Common myeloid progenitor, CD34-positive (primary cell): ENCODE results near the gene NOS2.
"Not testable (repeated sequence)": the region's sequence is repeated elsewhere in the genome, so short reads cannot be mapped to it uniquely, and the experiment has no call there.

Source experiments
- CTCF ChIA-PET: fragments of 350-600 bp; sonication (Branson Sonifier 250); formaldehyde crosslinking; loops from one replicate; lab custom pipeline; 2021; ENCODE audit warnings: antibody characterized with exemption; lab: Charles Lee
- POLR2A ChIA-PET: fragments of 350-600 bp; sonication (Branson Sonifier 250); formaldehyde crosslinking; loops from one replicate; lab custom pipeline; 2021; ENCODE audit warnings: antibody characterized with exemption; lab: Charles Lee
- DNase-seq, 3 donors: peaks; one replicate each; pipeline versions ENCODE4 v3.0.0 to v3.0.0-alpha.2; 2013
- H3K27ac ChIP-seq, 2 experiments: 1 replicate in 1 of 2; 2 replicates in 1 of 2; pipeline ENCODE4 v1.7.0; 2013; ENCODE audit warnings: inconsistent platforms in 2 of 2, low read length in 2 of 2, mild to moderate bottlenecking in 2 of 2, low read depth in 1 of 2, moderate library complexity in 1 of 2; ENCODE audit not compliant: severe bottlenecking in 2 of 2, insufficient read depth in 1 of 2, poor library complexity in 1 of 2
- H3K27me3 ChIP-seq, 5 experiments: replicated peaks in 2 of 5; 1 replicate in 3 of 5; 2 replicates in 2 of 5; pipeline versions ENCODE4 v1.6.1 to v1.7.0; 2013; ENCODE audit warnings: low read length in 4 of 5, mild to moderate bottlenecking in 2 of 5, moderate library complexity in 2 of 5, inconsistent platforms in 1 of 5; ENCODE audit not compliant: insufficient read depth in 5 of 5, control insufficient read depth in 4 of 5
- H3K36me3 ChIP-seq, 4 experiments: 1 replicate in 2 of 4; 2 replicates in 2 of 4; pipeline versions ENCODE4 v1.6.1 to v1.7.0; 2013; ENCODE audit warnings: low read length in 3 of 4, control low read depth in 1 of 4, mild to moderate bottlenecking in 1 of 4; ENCODE audit not compliant: control insufficient read depth in 4 of 4, insufficient read depth in 4 of 4
- H3K4me1 ChIP-seq, 4 experiments: 1 replicate in 3 of 4; 2 replicates in 1 of 4; pipeline versions ENCODE4 v1.6.1 to v1.7.1; 2013; ENCODE audit warnings: low read length in 3 of 4, mild to moderate bottlenecking in 3 of 4, control low read depth in 1 of 4, inconsistent platforms in 1 of 4, moderate library complexity in 1 of 4; ENCODE audit not compliant: control insufficient read depth in 4 of 4, insufficient read depth in 4 of 4; ENCODE audit errors: control extremely low read depth in 1 of 4
- H3K4me3 ChIP-seq, 7 experiments: 1 replicate in 4 of 7; 2 replicates in 3 of 7; pipeline versions ENCODE4 v1.5.1 to v1.7.0; 2013; ENCODE audit warnings: mild to moderate bottlenecking in 7 of 7, low read length in 6 of 7, moderate library complexity in 6 of 7, inconsistent platforms in 2 of 7, low read depth in 2 of 7, control low read depth in 1 of 7; ENCODE audit not compliant: insufficient read depth in 4 of 7, control insufficient read depth in 1 of 7; ENCODE audit errors: extremely low read depth in 1 of 7
- H3K9me3 ChIP-seq, 5 experiments: 1 replicate in 4 of 5; 2 replicates in 1 of 5; pipeline versions ENCODE4 v1.6.1 to v1.7.1; 2013; ENCODE audit warnings: low read length in 4 of 5, mild to moderate bottlenecking in 2 of 5, inconsistent platforms in 1 of 5, low read depth in 1 of 5, moderate library complexity in 1 of 5; ENCODE audit not compliant: control insufficient read depth in 4 of 5, insufficient read depth in 2 of 5; ENCODE audit errors: control extremely low read depth in 1 of 5
- WGBS: methylation state at CpG from one replicate; pipeline ENCODE4 v1.1.5; 2013; ENCODE audit not compliant: insufficient coverage; 5-methylcytosine and 5-hydroxymethylcytosine counted together

The NOS2 gene

DNA sequence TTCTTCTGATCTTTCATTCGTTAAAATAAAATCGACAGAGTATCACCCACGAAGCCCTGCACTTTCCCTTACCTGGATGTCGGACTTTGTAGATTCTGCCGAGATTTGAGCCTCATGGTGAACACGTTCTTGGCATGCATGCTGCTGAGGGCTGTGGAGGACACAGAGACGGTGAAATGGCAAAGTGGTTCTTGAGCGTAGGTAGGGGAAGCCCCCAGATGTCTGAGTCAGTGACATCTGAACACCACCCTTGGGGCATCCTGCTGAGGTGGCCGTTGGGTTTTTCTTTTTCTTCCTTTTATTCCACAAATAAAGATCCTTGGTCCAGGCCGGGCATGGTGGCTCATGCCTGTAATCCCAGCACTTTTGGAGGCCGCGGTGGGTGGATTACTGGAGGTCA lies 33.9 kb downstream of the NOS2 start:
- CTCF ChIA-PET, result interaction anchor here (1.3 kb wide), 1 partner anchor 15 kb away, joined by 3 read pairs; no protein-coding TSS in a partner anchor
- H3K27me3 ChIP-seq, result peaks cover 0 to 1% (median 0%) of the 10 kb centered on the region in 5 experiments
- H3K36me3 ChIP-seq, result no peaks in the 10 kb centered on the region
- POLR2A ChIA-PET, result no interaction called here
- no peaks in the 10 kb centered on the region for H3K4me1 ChIP-seq
- DNase-seq, result no peak
- H3K27ac ChIP-seq, result no peak overlapping the region
- H3K4me3 ChIP-seq, result no peak overlapping the region
- no peaks in the 10 kb centered on the region for H3K9me3 ChIP-seq
- WGBS, result 91% methylated on average over 10 of the region's 12 CpGs

DNA sequence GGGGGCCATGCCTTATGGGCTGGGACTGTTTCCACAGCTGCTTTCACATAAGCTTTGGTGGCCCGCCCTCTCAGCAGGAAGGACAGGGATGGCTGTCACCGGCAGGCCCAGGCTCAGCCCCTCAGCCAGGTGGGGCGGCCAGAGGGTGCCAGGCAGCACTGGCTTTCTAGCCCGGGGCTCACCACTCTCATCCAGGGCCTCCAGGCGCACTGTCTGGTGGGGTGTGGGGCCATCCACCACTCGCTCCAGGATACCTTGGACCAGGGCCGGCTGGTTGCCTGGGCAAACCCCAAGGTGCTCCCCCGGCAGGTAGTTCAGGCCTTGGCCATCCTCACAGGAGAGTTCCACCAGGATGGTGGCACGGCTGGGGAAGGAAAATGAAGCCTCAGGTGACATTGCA lies 35.0 kb downstream of the NOS2 start:
- no peak for DNase-seq
- H3K27ac ChIP-seq, result no peak overlapping the region
- H3K27me3 ChIP-seq, result peaks cover 0 to 1% (median 0%) of the 10 kb centered on the region in 5 experiments
- H3K4me3 ChIP-seq, result no peak overlapping the region
- no peaks in the 10 kb centered on the region for H3K9me3 ChIP-seq
- CTCF ChIA-PET, result interaction anchor here (1.0 kb wide), 1 partner anchor 114 kb away, joined by 3 read pairs; no protein-coding TSS in a partner anchor
- H3K4me1 ChIP-seq, result no peaks in the 10 kb centered on the region
- H3K36me3 ChIP-seq, result no peaks in the 10 kb centered on the region
- WGBS, result 96% methylated on average over 9 of the region's 9 CpGs
- POLR2A ChIA-PET, result no interaction called here

DNA sequence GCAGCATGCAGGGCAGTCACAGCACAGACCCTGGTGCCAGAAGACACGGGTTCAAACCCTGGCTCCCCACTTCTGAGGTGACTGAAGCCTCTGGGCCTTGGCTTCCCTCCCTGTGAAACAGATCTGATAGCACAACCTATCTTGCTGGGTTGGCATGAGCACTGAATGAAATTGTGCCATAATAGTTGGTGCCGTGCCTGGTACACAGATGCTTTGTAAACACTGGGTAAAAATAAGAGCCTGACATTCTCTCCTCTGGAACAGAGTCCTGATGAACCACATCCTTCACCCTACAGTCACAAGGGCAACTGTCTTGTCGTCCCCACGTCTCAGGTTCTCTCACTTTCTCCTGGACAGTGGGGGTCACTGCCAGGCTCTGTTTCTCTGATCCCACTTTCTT lies 35.7 kb downstream of the NOS2 start:
- 88% methylated on average over 3 of the region's 4 CpGs for WGBS
- H3K4me1 ChIP-seq, result no peaks in the 10 kb centered on the region
- no peaks in the 10 kb centered on the region for H3K9me3 ChIP-seq
- no peaks in the 10 kb centered on the region for H3K36me3 ChIP-seq
- no peak for DNase-seq
- ChIA-PET CTCF (interaction anchor here (1.0 kb wide), 1 partner anchor 115 kb away, joined by 3 read pairs; no protein-coding TSS in a partner anchor), POLR2A (no interaction called here)
- peaks cover 0 to 1% (median 0%) of the 10 kb centered on the region in 5 experiments for H3K27me3 ChIP-seq
- H3K27ac ChIP-seq, result no peak overlapping the region
- no peak overlapping the region for H3K4me3 ChIP-seq

DNA sequence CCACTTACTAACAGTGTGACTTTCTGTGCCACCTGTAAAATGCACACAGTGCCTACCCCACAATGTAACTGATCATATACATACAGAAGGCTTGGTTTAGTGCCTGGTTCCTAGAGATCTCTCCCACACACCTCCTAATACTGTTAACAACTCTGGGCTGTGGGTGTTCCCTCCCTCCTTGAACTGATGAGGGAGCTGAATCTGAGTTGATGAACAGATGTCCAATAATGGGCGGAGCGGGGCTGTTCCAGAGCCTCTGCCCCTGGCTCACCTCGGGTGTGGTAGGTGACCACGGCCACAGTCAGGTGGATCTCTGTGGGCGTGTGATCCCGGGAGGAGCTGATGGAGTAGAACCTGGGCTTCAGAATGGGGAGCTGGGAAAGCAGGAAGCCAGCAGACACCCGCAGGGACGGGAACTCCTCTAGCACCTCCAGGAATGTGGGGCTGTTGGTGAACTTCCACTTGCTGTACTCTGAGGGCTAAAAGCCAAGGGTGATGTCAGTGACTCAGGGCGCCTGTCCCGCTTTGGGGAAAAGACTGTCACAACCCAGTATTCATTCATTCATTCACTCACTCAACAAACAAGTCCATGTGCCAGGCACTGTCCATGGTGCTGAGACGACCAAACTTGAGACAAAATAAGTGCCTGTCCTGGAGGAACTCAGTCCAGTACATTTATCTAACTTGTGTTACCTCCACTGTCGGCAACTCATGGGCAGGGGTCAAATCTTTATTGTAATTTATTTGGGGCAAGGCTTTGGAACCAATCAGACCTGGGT lies 37.6 kb downstream of the NOS2 start:
- Histone ChIP-seq H3K9me3 (no peaks in the 10 kb centered on the region), H3K36me3 (no peaks in the 10 kb centered on the region), H3K4me3 (no peak overlapping the region), H3K4me1 (no peaks in the 10 kb centered on the region), H3K27ac (no peak overlapping the region), H3K27me3 (peaks cover 0 to 1% (median 0%) of the 10 kb centered on the region in 5 experiments)
- CTCF ChIA-PET, result interaction anchor here (0.7 to 9.9 kb wide), 5 partner anchors 14 to 131 kb away, joined by 3 to 128 read pairs (median 3); no protein-coding TSS in a partner anchor
- 79% methylated on average over 12 of the region's 12 CpGs for WGBS
- peak; percentile 23 to 69 (median 65) for DNase-seq
- POLR2A ChIA-PET, result no interaction called here

DNA sequence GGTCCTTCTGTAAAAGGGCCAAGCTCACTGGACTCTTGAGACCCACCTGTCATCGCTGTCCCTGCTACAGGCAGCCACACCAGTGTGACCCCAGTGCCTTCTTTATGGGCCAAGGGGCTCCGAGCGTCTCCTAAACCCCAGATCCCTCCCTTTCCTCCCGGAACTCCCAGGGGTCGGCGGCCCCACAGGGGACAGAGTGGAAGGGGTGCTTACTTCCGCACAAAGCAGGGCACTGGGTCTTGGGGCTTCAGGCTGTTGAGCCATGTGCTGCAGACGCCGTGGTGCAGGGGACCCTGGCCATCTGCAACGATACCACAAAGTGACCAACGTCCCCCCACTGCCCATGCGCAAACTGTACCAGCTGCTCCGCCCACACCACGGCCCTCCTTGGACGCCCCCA lies 39.4 kb downstream of the NOS2 start:
- 100% methylated on average over 4 of the region's 15 CpGs for whole genome bisulfite sequencing
- POLR2A ChIA-PET, result not testable (repeated sequence)

DNA sequence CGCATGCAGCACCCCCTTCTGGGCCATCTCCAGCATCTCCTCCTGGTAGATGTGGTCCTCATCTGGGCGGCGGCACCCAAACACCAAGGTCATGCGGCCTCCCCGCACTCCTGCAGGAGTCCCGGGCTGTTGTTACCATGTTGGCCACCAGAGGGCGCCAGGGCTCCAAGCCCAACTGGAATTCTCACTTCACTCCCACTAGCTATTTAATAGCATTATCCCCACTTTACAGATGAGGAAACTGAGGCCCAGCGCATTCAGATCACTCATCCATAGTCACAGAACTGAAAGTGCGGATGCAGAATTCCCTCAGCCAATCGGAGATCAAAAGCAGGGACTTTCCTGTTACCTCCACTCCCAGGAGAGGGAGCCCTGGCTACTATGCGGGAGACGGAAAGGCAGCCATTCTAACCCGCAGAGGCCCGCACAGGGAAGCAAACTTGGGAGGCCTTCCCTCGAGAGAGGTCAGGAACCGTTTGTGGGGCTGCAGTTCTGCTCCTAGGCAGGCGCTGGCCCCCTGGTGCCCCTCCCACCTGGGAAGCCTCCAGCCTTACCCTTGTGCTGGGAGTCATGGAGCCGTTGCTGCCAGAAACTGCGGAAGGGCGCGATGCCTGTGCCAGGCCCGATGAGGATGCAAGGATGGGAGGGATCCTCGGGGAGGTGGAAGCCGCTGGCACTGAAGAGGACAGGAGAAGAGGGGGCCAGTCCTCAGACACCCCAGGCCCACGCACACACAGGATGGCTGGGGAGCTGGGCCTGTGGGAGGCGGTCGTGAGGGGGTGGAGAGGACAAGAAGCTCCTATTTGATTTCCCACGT lies 40.1 kb downstream of the NOS2 start:
- Histone ChIP-seq H3K4me3 (no peak overlapping the region), H3K4me1 (no peaks in the 10 kb centered on the region), H3K27ac (no peak overlapping the region), H3K9me3 (no peaks in the 10 kb centered on the region), H3K36me3 (no peaks in the 10 kb centered on the region), H3K27me3 (peaks cover 0 to 1% (median 0%) of the 10 kb centered on the region in 5 experiments)
- 56% methylated on average over 24 of the region's 28 CpGs for WGBS
- DNase-seq, result peak; percentile 40 to 67 (median 57)
- ChIA-PET CTCF (interaction anchor here (0.9 to 9.9 kb wide), 10 partner anchors 12 to 122 kb away, joined by 3 to 128 read pairs (median 6); no protein-coding TSS in a partner anchor), POLR2A (no interaction called here)

More for the DNA sequence above, 39.4 kb downstream of the NOS2 start:
- CTCF ChIA-PET, result interaction anchor here (0.6 to 9.9 kb wide), 6 partner anchors 12 to 121 kb away, joined by 3 to 128 read pairs (median 6); no protein-coding TSS in a partner anchor
- not testable (repeated sequence) for H3K4me1 ChIP-seq, H3K9me3 ChIP-seq, DNase-seq, H3K4me3 ChIP-seq, H3K27ac ChIP-seq, H3K27me3 ChIP-seq, H3K36me3 ChIP-seq
